Measurements from ENCODE around the gene UTY.
A peak's percentile ranks its signal among the peaks of the same experiment; 100 is the strongest.

The UTY gene

GRCh38 chrY:13479828-13480227, at the start of gene UTY:
Gene UTY (minus strand): TSS chrY:13480033. CDS start chrY:13479665, 368 bp downstream.
- DNase-seq = peak; percentile 83

- DNase-seq = peak; percentile 48
Measured at GRCh38 chrY:13520474-13520873, 40.6 kb upstream of the UTY start.

- no peak for DNase-seq
Measured at GRCh38 chrY:13501215-13501614, 21.4 kb upstream of the UTY start.

GRCh38 chrY:13493737-13494136, 13.9 kb upstream of the UTY start:
- no peak for DNase-seq

- no peak for DNase-seq
Measured at GRCh38 chrY:13492408-13492807, 12.6 kb upstream of the UTY start.

GRCh38 chrY:13488738-13489137, 8.9 kb upstream of the UTY start:
- DNase-seq = no peak

- peak; percentile 40 for DNase-seq
Measured at GRCh38 chrY:13479121-13479711, 617 bp downstream of the UTY start.

- DNase-seq = peak; percentile 69
Measured at GRCh38 chrY:13478126-13478785, 1.6 kb downstream of the UTY start.

GRCh38 chrY:13474997-13475396, 4.8 kb downstream of the UTY start:
- no peak for DNase-seq

- DNase-seq = no peak
Measured at GRCh38 chrY:13451572-13451971, 28.3 kb downstream of the UTY start.

GRCh38 chrY:13450596-13451130, 29.2 kb downstream of the UTY start:
- DNase-seq = no peak

- DNase-seq = no peak
Measured at GRCh38 chrY:13445566-13445965, 34.3 kb downstream of the UTY start.

- no peak for DNase-seq
Measured at GRCh38 chrY:13443146-13443545, 36.7 kb downstream of the UTY start.

- no peak for DNase-seq
Measured at GRCh38 chrY:13440811-13441210, 39.0 kb downstream of the UTY start.

- DNase-seq = peak; percentile 64
Measured at GRCh38 chrY:13435968-13436937, 43.6 kb downstream of the UTY start.

- no peak for DNase-seq
Measured at GRCh38 chrY:13435206-13435967, 44.4 kb downstream of the UTY start.

GRCh38 chrY:13432293-13433025, 47.4 kb downstream of the UTY start:
- DNase-seq = no peak

GRCh38 chrY:13429551-13429950, 50.3 kb downstream of the UTY start:
- DNase-seq = no peak

GRCh38 chrY:13423281-13423732, 56.5 kb downstream of the UTY start:
- DNase-seq = no peak

- no peak for DNase-seq
Measured at GRCh38 chrY:13416869-13417661, 62.8 kb downstream of the UTY start.

- DNase-seq = no peak
Measured at GRCh38 chrY:13415556-13415955, 64.3 kb downstream of the UTY start.
